Mesothelial cell of epicardium (in vitro differentiated cells): Measurements from ENCODE around the gene IQGAP3. TPM values are rescaled to one million over a fixed set of nuclear protein-coding genes. Genes with fewer than 3 reads are reported as not detected.

Experiments used
- DNase-seq, 2 experiments: peaks; one replicate each; pipeline ENCODE4 v3.0.0; 2021; ENCODE audit warnings: low spot score in 2 of 2; ENCODE audit not compliant: unreplicated experiment in 2 of 2
- H3K27ac Mint-ChIP-seq: 2 replicates; pipeline ENCODE4 v1.8.0; 2021; ENCODE audit warnings: mixed read lengths
- H3K27me3 Mint-ChIP-seq: 2 replicates; pipeline ENCODE4 v1.8.0; 2021; ENCODE audit warnings: low read depth, mixed read lengths
- H3K36me3 Mint-ChIP-seq: 2 replicates; pipeline ENCODE4 v1.8.0; 2021; ENCODE audit warnings: mixed read lengths
- H3K4me1 Mint-ChIP-seq: 2 replicates; pipeline ENCODE4 v1.8.0; 2021; ENCODE audit warnings: mixed read lengths
- H3K4me3 Mint-ChIP-seq: 2 replicates; pipeline ENCODE4 v1.8.0; 2021; ENCODE audit warnings: mild to moderate bottlenecking, moderate library complexity, mixed read lengths
- H3K9me3 Mint-ChIP-seq: 2 replicates; pipeline ENCODE4 v1.8.0; 2021; ENCODE audit warnings: mixed read lengths
- CTCF ChIP-seq: fragments of 200-600 bp; sonication (generic); IDR thresholded peaks from one replicate; pipeline ENCODE4 v1.5.0; 2021; ENCODE audit warnings: antibody characterized with exemption; ENCODE audit not compliant: unreplicated experiment
- total RNA-seq: library from RNA; stranded (reverse); gene quantifications from 3 replicates; pipeline ENCODE4 v1.2.1, GENCODE V29; 2021

The IQGAP3 gene
- total RNA-seq, 1 donor from 2014 or later = 17.6 TPM

- TF ChIP-seq CTCF = no peak
- no peaks in the 10 kb centered on the region for H3K27me3 Mint-ChIP-seq
- no peaks in the 10 kb centered on the region for H3K4me1 Mint-ChIP-seq
- H3K9me3 Mint-ChIP-seq = no peaks in the 10 kb centered on the region
- H3K36me3 Mint-ChIP-seq = peaks cover 10% of the 10 kb centered on the region
- H3K27ac Mint-ChIP-seq = no peak overlapping the region
- no peak for DNase-seq
- H3K4me3 Mint-ChIP-seq = no peak overlapping the region
Observed at GRCh38 chr1:156534424-156535060, 37.8 kb downstream of the IQGAP3 start.

GRCh38 chr1:156533568-156534220, 38.7 kb downstream of the IQGAP3 start:
- no peak for TF ChIP-seq CTCF
- no peak overlapping the region for H3K27ac Mint-ChIP-seq
- H3K4me3 Mint-ChIP-seq = no peak overlapping the region
- H3K27me3 Mint-ChIP-seq = no peaks in the 10 kb centered on the region
- H3K36me3 Mint-ChIP-seq = peaks cover 11% of the 10 kb centered on the region
- H3K4me1 Mint-ChIP-seq = no peaks in the 10 kb centered on the region
- no peaks in the 10 kb centered on the region for H3K9me3 Mint-ChIP-seq
- DNase-seq = no peak

GRCh38 chr1:156532374-156532773, 40.0 kb downstream of the IQGAP3 start:
- DNase-seq = no peak
- H3K27ac Mint-ChIP-seq = no peak overlapping the region
- H3K9me3 Mint-ChIP-seq = no peaks in the 10 kb centered on the region
- TF ChIP-seq CTCF = no peak
- H3K27me3 Mint-ChIP-seq = no peaks in the 10 kb centered on the region
- no peaks in the 10 kb centered on the region for H3K4me1 Mint-ChIP-seq
- peaks cover 15% of the 10 kb centered on the region for H3K36me3 Mint-ChIP-seq
- no peak overlapping the region for H3K4me3 Mint-ChIP-seq

- no peak for TF ChIP-seq CTCF
- H3K27ac Mint-ChIP-seq = no peak overlapping the region
- H3K27me3 Mint-ChIP-seq = no peaks in the 10 kb centered on the region
- DNase-seq = no peak
- H3K4me1 Mint-ChIP-seq = peaks cover 5% of the 10 kb centered on the region
- H3K9me3 Mint-ChIP-seq = no peaks in the 10 kb centered on the region
- H3K4me3 Mint-ChIP-seq = no peak overlapping the region
- peaks cover 18% of the 10 kb centered on the region for H3K36me3 Mint-ChIP-seq
Observed at GRCh38 chr1:156530006-156530405, 42.4 kb downstream of the IQGAP3 start.

GRCh38 chr1:156528875-156529425, 43.4 kb downstream of the IQGAP3 start:
- Mint-ChIP-seq H3K4me1 (peaks cover 12% of the 10 kb centered on the region), H3K36me3 (peaks cover 18% of the 10 kb centered on the region), H3K27ac (no peak overlapping the region), H3K9me3 (no peaks in the 10 kb centered on the region), H3K27me3 (no peaks in the 10 kb centered on the region), H3K4me3 (no peak overlapping the region)
- TF ChIP-seq CTCF = no peak
- no peak for DNase-seq
